ENCODE measurements around the gene LYST. TPM values are rescaled to one million over a fixed set of nuclear protein-coding genes. Genes with fewer than 3 reads are reported as not detected.

LYST gene
- polyA plus RNA-seq, 1 donor (not counting 4 experiments of a cell fraction or from before 2014, with no cell fraction given): 24.7 TPM

GRCh38 chr1:235863699-235864093, 3.0 kb downstream of the LYST start:
- Histone ChIP-seq H3K4me1 (ENCODE audit: control insufficient read depth, extremely low read depth, insufficient read depth, low read length) (peaks cover 22% of the 10 kb centered on the region), H3K9me1 (ENCODE audit: control insufficient read depth, extremely low read depth, insufficient read depth, low read length) (no peaks in the 10 kb centered on the region), H4K20me1 (ENCODE audit: control insufficient read depth, extremely low read depth, insufficient read depth, low read length) (no peaks in the 10 kb centered on the region), H3K4me2 (ENCODE audit: control insufficient read depth, extremely low read depth, insufficient read depth, low read depth, low read length) (no peak overlapping the region), H3K9ac (ENCODE audit: control insufficient read depth, extremely low read depth, insufficient read depth, low read length) (no peak overlapping the region), H3K79me2 (ENCODE audit: control insufficient read depth, insufficient read depth, low read length) (peaks cover 66% of the 10 kb centered on the region), H2AFZ (ENCODE audit: control insufficient read depth, low read length) (no peak overlapping the region), H3K27ac (ENCODE audit: control insufficient read depth, insufficient read depth, low read length) (no peak overlapping the region), H3K27me3 (ENCODE audit: control insufficient read depth, extremely low read depth, insufficient read depth, low read length) (no peaks in the 10 kb centered on the region), H3K36me3 (ENCODE audit: control insufficient read depth in 2 of 2, extremely low read depth in 1 of 2, insufficient read depth in 2 of 2, low read length in 2 of 2) (no peaks in the 10 kb centered on the region), H3K4me3 (ENCODE audit: control insufficient read depth in 2 of 3, extremely low read depth in 1 of 3, insufficient read depth in 2 of 3, low read depth in 1 of 3, low read length in 3 of 3) (no peak overlapping the region), H3K9me3 (ENCODE audit: control insufficient read depth, low read depth, low read length) (no peaks in the 10 kb centered on the region)
- dilution Hi-C loops (cut with MboI; ENCODE audit: extremely low pct_ligation_motif_present, low sequenced_read_pairs): no loop called here
- FAIRE-seq (peak; percentile 26), DNase-seq (ENCODE audit: low read depth, low spot score) (no peak)
- TF ChIP-seq, protein P1, sequence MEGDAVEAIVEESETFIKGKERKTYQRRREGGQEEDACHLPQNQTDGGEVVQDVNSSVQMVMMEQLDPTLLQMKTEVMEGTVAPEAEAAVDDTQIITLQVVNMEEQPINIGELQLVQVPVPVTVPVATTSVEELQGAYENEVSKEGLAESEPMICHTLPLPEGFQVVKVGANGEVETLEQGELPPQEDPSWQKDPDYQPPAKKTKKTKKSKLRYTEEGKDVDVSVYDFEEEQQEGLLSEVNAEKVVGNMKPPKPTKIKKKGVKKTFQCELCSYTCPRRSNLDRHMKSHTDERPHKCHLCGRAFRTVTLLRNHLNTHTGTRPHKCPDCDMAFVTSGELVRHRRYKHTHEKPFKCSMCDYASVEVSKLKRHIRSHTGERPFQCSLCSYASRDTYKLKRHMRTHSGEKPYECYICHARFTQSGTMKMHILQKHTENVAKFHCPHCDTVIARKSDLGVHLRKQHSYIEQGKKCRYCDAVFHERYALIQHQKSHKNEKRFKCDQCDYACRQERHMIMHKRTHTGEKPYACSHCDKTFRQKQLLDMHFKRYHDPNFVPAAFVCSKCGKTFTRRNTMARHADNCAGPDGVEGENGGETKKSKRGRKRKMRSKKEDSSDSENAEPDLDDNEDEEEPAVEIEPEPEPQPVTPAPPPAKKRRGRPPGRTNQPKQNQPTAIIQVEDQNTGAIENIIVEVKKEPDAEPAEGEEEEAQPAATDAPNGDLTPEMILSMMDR (optimal IDR thresholded peaks at IDR 0.05 in 1 of 3, IDR thresholded peaks at IDR 0.05 in 1 of 3, conservative IDR thresholded peaks at IDR 0.05 in 1 of 3; ENCODE audit: extremely low read depth in 1 of 3, insufficient read depth in 2 of 3, low read length in 3 of 3): no peak
- no peak for TF ChIP-seq EZH2 (IDR thresholded peaks at IDR 0.05; ENCODE audit: low read length)

DNA sequence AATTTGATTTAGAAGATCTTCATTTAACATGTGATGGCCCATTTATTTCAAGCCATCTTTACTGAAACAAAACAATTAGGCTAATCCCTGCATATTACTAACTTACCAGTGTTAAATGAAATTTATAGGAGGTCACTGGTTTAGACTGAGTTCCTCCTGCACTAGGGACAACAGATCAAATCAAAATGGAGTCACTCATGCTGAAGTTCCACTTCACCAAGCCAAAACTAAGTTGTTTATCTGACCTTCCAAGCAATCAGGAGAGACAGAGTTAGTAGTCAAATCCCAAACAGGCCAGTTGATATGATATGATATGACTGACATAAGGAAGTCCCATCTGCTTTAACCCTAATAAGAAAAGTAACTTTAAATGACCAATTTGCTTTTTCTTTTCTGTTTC, 4.8 kb downstream of the LYST start:
- dilution Hi-C loops (cut with MboI; ENCODE audit: extremely low pct_ligation_motif_present, low sequenced_read_pairs): no loop called here
- no peaks in the 10 kb centered on the region for H3K9me3 ChIP-seq (ENCODE audit: control insufficient read depth, low read depth, low read length)
- H2AFZ ChIP-seq (ENCODE audit: control insufficient read depth, low read length): no peak overlapping the region
- H3K9ac ChIP-seq (ENCODE audit: control insufficient read depth, extremely low read depth, insufficient read depth, low read length): no peak overlapping the region
- H3K9me1 ChIP-seq (ENCODE audit: control insufficient read depth, extremely low read depth, insufficient read depth, low read length): no peaks in the 10 kb centered on the region
- H4K20me1 ChIP-seq (ENCODE audit: control insufficient read depth, extremely low read depth, insufficient read depth, low read length): no peaks in the 10 kb centered on the region
- no peak overlapping the region for H3K4me3 ChIP-seq (ENCODE audit: control insufficient read depth in 2 of 3, extremely low read depth in 1 of 3, insufficient read depth in 2 of 3, low read depth in 1 of 3, low read length in 3 of 3)
- FAIRE-seq: no peak
- no peak for TF ChIP-seq EZH2 (IDR thresholded peaks at IDR 0.05; ENCODE audit: low read length)
- TF ChIP-seq, protein P1 (optimal IDR thresholded peaks at IDR 0.05 in 1 of 3, IDR thresholded peaks at IDR 0.05 in 1 of 3, conservative IDR thresholded peaks at IDR 0.05 in 1 of 3; ENCODE audit: extremely low read depth in 1 of 3, insufficient read depth in 2 of 3, low read length in 3 of 3): no peak
- H3K27me3 ChIP-seq (ENCODE audit: control insufficient read depth, extremely low read depth, insufficient read depth, low read length): no peaks in the 10 kb centered on the region
- no peak overlapping the region for H3K27ac ChIP-seq (ENCODE audit: control insufficient read depth, insufficient read depth, low read length)
- no peaks in the 10 kb centered on the region for H3K36me3 ChIP-seq (ENCODE audit: control insufficient read depth in 2 of 2, extremely low read depth in 1 of 2, insufficient read depth in 2 of 2, low read length in 2 of 2)
- DNase-seq (ENCODE audit: low read depth, low spot score): no peak
- H3K79me2 ChIP-seq (ENCODE audit: control insufficient read depth, insufficient read depth, low read length): peaks cover 77% of the 10 kb centered on the region
- peaks cover 14% of the 10 kb centered on the region for H3K4me1 ChIP-seq (ENCODE audit: control insufficient read depth, extremely low read depth, insufficient read depth, low read length)
- H3K4me2 ChIP-seq (ENCODE audit: control insufficient read depth, extremely low read depth, insufficient read depth, low read depth, low read length): no peak overlapping the region
